ENCODE measurements around the gene AGAP3.

The AGAP3 gene

DNA sequence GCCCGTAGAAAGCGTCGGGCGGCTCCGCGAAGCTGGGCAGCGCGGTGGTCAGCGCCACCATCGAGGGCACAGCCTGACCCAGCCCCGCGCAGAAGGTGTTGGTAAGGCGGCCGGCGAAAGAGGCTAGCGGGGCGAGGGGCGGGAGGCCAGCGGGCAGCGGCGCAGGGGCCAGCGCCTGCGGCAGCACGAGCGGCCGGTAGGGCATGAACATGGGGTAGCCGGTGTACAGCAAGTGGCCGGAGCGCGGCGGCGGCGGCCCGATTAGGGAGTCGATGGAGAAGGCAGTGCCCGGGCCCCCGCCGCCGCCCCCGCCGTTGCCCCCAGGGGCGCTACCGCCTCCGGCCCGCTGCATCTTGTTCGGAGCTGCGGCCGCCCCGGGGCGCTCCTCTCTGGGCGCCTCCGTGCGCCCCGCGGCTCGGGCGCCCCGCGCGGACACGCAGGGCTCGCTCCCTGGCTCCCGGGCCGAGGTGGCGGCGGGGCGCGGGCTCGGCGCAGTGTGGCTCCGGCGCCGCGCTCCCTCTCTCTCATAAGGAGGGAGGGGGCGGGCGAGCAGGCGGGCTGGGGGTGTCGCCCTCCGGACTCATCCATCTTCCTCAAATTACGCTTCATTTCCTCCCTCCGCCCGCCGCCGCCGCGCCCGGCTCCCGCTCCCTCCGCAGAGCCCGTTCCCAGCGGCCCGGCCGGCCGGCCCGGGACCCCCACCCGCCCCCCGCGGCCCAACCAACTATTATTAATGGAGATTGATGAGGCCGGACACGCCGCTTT, 81.1 kb downstream of the AGAP3 start, which contains the start of gene GBX1:
GBX1 (minus strand) TSS at position 498 of the 765 bp plus-strand sequence; CDS start at position 352, 146 bp downstream.
- Mint-ChIP-seq H3K27me3 (peaks cover 29 to 52% of the 10 kb centered on the region in 2 donors), H3K36me3 (no peaks in the 10 kb centered on the region), H3K4me1 (peaks cover 11 to 21% of the 10 kb centered on the region in 2 donors), H3K27ac (no peak within 1 kb of the TSS), H3K4me3 (peak within 1 kb of the TSS; percentile 58 to 75), H3K9me3 (no peaks in the 10 kb centered on the region)
- peak; percentile 41 to 50 for ATAC-seq (replicated peaks)
- DNase-seq, result no peak

DNA sequence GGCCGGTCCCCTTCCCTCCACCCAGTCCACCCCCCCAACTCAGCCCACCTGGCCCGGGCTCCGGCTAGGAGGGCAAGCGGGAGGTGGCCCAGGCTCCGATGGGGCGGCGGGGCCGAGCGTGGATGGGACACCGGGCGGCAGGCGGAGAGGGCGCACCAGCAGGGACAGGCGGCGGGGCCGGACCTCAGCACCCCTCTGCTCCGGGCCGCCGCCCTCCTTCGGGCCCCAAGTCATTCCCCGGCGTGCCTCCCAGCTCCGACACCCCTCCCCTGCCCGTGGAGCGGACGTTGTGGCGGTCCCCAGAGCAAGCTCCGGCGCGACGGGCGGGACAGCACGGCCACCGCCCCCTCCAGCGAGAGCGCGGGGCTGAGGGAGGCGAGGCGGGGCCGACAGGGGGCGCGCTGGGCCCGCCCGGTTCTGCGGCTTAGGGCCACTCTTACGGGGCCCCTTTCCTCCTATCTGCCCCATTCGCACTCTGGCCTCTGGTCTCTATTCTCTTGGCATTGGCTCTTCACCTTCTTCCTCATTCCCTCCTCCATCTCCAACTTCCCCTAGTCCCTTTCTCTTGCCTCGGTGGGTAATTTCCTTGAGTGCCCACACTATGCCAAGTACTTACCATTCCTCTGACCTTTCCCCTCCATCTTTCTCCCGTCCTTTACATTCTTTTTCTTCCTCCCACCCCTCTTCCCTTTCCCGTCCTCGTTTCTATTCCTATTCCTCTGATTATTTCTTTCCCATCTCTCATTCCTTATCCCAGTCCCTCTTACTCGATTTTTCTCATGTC, 81.9 kb downstream of the AGAP3 start:
- no peak for DNase-seq
- no peaks in the 10 kb centered on the region for H3K9me3 Mint-ChIP-seq
- peaks cover 37 to 60% of the 10 kb centered on the region in 2 donors for H3K27me3 Mint-ChIP-seq
- H3K4me3 Mint-ChIP-seq, result peak overlapping the region; percentile 24 to 75
- peaks cover 16 to 25% of the 10 kb centered on the region in 2 donors for H3K4me1 Mint-ChIP-seq
- no peak overlapping the region for H3K27ac Mint-ChIP-seq
- H3K36me3 Mint-ChIP-seq, result peaks cover 0 to 3% of the 10 kb centered on the region in 2 donors
- peak; percentile 78 to 79 for ATAC-seq (replicated peaks)

DNA sequence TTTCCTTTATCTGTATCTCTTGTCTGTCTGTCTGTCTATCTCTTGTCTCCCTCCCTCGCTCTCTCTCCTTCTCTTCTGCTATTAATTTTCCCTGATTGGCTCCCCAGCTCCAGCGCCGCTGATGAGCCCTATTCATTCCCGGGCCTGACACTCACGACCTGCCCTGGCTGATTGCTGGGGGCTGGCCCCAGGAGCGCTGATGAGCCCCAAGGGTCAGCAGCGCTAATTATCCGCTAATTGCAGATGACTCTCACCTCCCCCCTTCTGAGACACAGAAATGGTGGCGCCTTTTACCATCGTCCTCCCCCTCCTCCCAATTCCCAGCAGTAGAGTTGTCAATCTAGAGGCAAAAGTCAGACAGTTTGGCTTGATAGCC, 82.5 kb downstream of the AGAP3 start:
- peaks cover 16 to 25% of the 10 kb centered on the region in 2 donors for H3K4me1 Mint-ChIP-seq
- DNase-seq (no peak), ATAC-seq (replicated peaks) (no peak)
- H3K36me3 Mint-ChIP-seq, result peaks cover 0 to 3% of the 10 kb centered on the region in 2 donors
- peak overlapping the region; percentile 24 to 75 for H3K4me3 Mint-ChIP-seq
- no peaks in the 10 kb centered on the region for H3K9me3 Mint-ChIP-seq
- H3K27me3 Mint-ChIP-seq, result peaks cover 43 to 64% of the 10 kb centered on the region in 2 donors
- H3K27ac Mint-ChIP-seq, result no peak overlapping the region

DNA sequence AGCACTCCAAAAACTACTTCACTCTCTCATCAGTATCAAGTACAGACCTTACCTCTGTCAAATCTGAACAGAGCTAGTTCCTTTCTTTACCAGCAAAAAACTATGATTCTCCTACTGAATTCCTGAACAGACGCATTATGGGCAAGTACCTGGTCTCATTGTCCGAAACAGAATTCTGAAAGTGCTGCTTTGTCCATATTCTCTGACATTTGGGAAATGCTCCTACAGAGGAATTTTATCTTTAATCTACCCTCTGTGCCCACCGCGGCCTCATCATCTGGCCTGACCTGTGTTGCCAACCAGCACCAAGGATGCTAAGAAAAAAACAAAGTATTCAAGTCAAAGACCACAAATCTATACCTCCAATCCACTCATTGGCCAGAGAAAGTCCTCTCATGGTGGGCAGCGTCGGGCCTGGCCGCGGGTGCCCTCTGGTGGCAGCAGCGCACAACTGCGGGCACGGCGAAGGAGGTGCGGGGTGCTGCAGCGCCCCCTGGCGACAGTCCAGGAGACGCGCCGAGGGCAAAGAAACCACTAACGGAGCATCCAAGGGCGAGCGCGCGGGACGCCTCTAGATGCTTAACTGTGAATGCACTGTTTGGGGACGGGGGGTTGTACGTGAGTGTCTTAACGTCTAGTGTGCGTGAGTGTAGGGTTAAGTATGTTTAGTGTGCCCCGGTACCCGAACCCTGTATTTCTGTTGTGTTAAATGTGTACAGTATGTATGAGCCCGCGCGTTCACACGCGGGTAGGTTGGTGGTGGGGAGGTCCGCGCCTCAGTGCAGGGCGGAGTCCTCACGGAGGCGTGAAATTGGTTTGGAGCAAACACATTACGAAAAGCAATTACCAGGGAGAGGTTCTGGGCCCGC, 86.2 kb downstream of the AGAP3 start:
- peaks cover 3% of the 10 kb centered on the region in 2 donors for H3K36me3 Mint-ChIP-seq
- H3K9me3 Mint-ChIP-seq, result peaks cover 0 to 2% of the 10 kb centered on the region in 2 donors
- ATAC-seq (replicated peaks) (peak; percentile 72 to 76), DNase-seq (peak; percentile 60)
- no peak overlapping the region for H3K4me3 Mint-ChIP-seq
- peak overlapping the region; percentile 17 for H3K27ac Mint-ChIP-seq
- H3K27me3 Mint-ChIP-seq, result peaks cover 63 to 81% of the 10 kb centered on the region in 2 donors
- peaks cover 13 to 15% of the 10 kb centered on the region in 2 donors for H3K4me1 Mint-ChIP-seq

DNA sequence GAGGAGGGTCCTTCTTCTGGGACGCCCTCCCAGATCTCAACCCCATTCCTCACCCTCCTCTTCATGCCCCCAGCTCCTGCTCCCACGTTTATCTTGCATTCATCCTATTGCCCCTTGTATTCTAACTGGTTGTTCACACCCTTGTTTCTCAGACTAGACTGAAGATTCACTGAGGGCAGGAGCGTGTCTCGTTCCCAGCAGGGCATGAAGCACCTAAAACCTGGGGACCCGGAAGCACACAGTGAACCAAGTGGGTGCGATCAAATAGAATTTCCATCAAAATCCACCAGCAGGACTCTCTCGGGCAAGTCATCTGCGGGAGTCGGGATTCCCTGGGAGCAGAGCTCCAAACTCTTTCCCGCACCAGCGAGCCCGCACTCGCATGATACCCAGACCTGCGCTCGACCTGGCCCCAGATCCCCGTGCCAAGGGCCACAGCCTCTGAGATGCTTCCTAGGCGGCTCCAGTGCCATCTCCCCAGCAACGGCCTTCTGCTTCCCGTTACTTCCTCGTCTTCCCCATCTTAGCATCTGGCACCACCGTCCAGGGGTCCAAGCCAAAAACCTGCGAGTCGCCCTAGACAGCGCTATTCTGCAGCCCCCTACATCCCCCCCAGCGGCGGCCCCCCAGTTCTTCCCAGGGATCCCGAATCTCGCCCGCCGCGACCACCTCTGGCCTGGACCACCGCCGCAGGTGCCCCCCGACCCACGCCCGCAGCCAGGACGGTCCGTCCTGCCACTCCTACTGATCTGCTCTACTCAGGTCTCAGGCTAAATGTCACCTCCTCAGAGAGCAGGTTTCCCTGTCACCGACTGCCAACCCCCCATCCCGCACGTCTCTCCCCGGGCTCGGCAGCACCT, 87.3 kb downstream of the AGAP3 start:
- Mint-ChIP-seq H3K9me3 (peaks cover 0 to 2% of the 10 kb centered on the region in 2 donors), H3K27ac (no peak overlapping the region), H3K4me3 (no peak overlapping the region), H3K36me3 (peaks cover 3% of the 10 kb centered on the region in 2 donors), H3K4me1 (peaks cover 9 to 10% of the 10 kb centered on the region in 2 donors), H3K27me3 (peaks cover 61 to 85% of the 10 kb centered on the region in 2 donors)
- no peak for ATAC-seq (replicated peaks)
- no peak for DNase-seq

DNA sequence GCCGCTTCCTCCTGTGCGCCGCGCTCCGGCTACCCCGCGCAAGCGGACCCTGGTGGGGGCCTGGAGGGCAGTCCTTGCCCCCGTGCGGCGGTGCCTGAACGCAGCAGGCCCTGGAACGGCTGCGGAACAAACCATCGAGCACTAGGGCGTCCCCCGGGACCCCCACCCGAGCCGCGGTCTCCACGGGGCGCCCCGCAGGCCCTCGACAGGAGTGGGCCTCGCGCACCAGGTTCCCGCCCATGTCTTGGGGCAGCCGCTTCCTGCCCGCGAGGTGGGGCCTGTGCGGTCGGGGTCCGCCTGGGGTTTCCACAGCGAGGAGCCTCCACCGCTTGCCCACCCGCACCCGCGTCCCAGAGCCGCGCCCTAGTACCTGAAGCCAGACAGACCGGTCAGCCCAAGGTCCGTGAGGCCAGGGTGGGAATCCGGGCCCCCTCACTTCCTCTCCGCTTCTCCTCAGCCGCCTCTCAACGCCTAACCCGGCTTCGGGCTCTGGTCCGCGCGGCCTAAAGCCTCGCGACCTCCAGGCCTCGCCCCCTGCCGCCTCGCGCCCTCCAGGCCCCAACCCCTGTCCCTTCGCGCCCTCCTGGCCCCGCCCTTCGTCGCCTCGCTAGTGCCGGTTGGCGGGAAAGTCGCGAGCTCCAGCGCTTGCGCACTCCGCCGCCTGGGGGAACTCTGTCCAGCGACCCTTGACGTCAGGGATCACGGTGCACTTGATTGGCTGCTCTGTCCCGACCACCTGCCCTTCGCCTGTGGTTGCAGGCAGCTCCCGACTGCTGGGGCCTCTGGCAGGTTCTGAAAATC, 88.2 kb downstream of the AGAP3 start:
- peaks cover 3% of the 10 kb centered on the region in 2 donors for H3K36me3 Mint-ChIP-seq
- H3K9me3 Mint-ChIP-seq, result peaks cover 0 to 2% of the 10 kb centered on the region in 2 donors
- H3K27ac Mint-ChIP-seq, result no peak overlapping the region
- DNase-seq (no peak), ATAC-seq (replicated peaks) (peak in 1 of 2 donors; percentile 36)
- H3K27me3 Mint-ChIP-seq, result peaks cover 60 to 83% of the 10 kb centered on the region in 2 donors
- peaks cover 6 to 8% of the 10 kb centered on the region in 2 donors for H3K4me1 Mint-ChIP-seq
- no peak overlapping the region for H3K4me3 Mint-ChIP-seq

DNA sequence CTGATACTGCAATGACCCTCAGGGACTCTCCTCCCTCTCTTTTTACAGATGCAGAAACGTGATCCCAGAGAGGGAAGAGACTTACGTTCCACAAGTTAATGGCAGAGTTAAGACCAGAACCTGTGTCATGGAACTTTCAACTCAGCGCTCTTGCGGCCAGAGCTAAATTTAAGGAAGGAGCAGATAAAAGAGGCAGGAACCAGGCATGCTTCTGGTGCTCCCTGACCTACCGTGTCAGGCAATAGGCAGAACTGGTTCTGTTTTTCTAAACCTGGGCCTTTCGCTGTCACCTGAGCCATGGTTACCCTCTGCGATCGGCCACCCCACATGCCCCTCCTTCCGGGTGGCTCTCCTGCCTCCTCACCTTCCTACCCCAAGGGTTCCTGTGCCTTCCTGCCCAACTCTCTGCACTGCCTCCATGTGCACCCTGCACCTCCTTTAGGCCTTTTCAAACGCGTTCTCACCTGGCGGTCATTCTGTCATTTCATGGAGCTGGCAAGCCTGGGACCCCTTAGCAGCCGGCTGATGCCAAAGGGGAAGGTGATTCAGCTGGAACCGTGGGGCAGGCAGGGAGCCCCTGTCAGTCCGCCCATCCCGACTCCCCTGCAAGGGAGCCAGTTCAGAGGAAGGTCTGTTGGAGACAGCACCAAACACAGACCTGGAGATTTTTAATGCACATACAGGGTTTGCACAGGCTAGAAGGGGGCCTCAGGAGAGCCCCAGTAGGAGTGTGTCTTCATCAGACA, 88.9 kb downstream of the AGAP3 start:
- H3K27me3 Mint-ChIP-seq, result peaks cover 61 to 84% of the 10 kb centered on the region in 2 donors
- ATAC-seq (replicated peaks) (peak in 1 of 2 donors; percentile 6), DNase-seq (no peak)
- peaks cover 0 to 2% of the 10 kb centered on the region in 2 donors for H3K9me3 Mint-ChIP-seq
- H3K36me3 Mint-ChIP-seq, result peaks cover 3% of the 10 kb centered on the region in 2 donors
- H3K4me3 Mint-ChIP-seq, result no peak overlapping the region
- no peak overlapping the region for H3K27ac Mint-ChIP-seq
- H3K4me1 Mint-ChIP-seq, result peaks cover 6 to 8% of the 10 kb centered on the region in 2 donors

DNA sequence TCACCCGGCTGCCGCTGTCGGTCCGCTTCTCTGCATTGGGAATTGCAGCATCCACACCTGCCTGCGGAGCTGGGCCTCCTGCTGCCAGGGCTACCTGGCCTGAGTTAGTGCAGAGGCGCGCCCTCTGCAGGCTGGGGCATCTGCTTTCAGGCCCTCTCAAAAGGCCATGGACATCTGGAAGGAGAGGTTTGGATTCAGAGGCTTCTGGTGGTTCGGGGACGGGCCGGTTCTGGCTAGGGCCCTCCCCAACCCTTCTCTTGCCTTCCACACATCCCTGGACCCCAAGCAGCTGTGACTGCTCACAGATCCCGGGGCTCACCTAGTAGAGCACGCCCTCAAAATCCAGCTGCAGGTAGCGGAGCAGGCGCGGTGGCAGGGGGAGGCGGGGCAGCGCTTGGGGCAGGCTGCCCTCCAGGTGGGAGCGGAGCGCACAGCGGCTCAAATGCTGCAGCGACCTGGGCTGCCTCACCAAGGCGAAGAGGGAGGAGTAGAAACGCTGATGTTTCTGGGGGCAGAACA, 89.6 kb downstream of the AGAP3 start:
- Mint-ChIP-seq H3K9me3 (peaks cover 0 to 2% of the 10 kb centered on the region in 2 donors), H3K4me1 (peaks cover 6 to 8% of the 10 kb centered on the region in 2 donors), H3K4me3 (no peak overlapping the region), H3K27me3 (peaks cover 66 to 87% of the 10 kb centered on the region in 2 donors), H3K36me3 (peaks cover 3% of the 10 kb centered on the region in 2 donors), H3K27ac (no peak overlapping the region)
- ATAC-seq (replicated peaks), result no peak
- DNase-seq, result no peak

DNA sequence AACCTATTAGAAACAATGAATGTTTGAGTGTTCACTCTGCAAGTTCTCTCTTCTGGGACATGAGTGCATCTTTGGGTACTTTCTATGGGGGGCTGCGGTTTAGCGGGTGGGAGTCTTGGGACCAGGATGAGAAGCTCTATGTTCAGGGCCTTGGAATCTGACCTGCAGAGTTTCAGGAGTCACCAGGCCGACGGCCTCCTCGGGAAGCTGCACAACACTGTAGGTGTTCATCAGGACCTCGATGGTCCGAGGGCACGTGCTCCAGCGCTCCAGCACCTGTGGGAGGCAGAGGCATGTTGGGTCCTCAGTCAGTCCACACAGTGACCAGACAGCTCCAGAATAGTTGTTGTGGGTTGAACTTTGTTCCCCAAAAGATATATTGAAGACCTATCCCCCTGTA, 90.1 kb downstream of the AGAP3 start:
- H3K4me3 Mint-ChIP-seq, result no peak overlapping the region
- peaks cover 0 to 2% of the 10 kb centered on the region in 2 donors for H3K9me3 Mint-ChIP-seq
- peaks cover 3% of the 10 kb centered on the region in 2 donors for H3K36me3 Mint-ChIP-seq
- ATAC-seq (replicated peaks) (no peak), DNase-seq (no peak)
- peaks cover 60 to 83% of the 10 kb centered on the region in 2 donors for H3K27me3 Mint-ChIP-seq
- H3K27ac Mint-ChIP-seq, result no peak overlapping the region
- peaks cover 6 to 8% of the 10 kb centered on the region in 2 donors for H3K4me1 Mint-ChIP-seq

DNA sequence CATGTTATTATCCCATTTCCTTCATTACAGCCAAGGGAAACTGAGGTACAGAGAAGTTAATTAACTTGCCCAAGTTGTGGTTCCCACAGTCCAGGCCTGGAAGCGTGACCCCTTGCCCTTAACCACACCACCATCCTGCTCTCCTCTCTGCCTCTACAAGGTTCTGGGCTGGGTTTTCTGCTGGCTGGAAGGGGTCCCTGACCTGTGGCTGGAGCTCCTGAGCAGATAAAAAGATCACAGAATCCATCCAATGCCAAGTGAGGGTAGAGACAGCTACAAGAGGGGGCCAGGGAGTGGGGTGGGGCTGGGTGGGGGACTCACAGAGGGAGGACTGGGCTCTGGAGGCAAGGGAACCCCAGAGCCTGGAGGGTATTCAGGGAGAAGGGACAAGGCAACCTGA, 91.0 kb downstream of the AGAP3 start:
- H3K9me3 Mint-ChIP-seq, result peaks cover 0 to 2% of the 10 kb centered on the region in 2 donors

DNA sequence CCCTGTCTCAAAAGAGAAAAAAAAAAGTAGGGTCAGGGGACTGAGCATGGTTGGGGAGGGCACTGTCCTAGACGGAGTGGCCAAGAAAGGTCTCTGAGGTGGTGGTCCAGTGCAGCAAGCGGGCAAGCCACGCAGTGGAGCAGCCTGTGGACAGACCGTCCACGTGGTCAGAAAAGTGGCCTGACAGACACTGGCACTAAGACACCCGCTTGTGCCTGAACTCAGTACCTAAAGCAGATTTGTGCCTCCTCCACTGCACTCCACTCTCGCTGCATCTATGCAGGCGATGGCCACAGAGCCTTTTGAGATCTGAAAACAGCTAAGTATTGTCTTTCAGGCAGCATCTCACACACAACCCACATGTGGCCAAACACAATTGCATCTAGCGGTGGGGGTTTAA, 92.0 kb downstream of the AGAP3 start:
- no peak for ATAC-seq (replicated peaks)
- H3K4me3 Mint-ChIP-seq, result no peak overlapping the region
- no peak for DNase-seq
- H3K36me3 Mint-ChIP-seq, result peaks cover 0 to 3% of the 10 kb centered on the region in 2 donors
- peaks cover 0 to 2% of the 10 kb centered on the region in 2 donors for H3K9me3 Mint-ChIP-seq
- H3K27ac Mint-ChIP-seq, result no peak overlapping the region
- peaks cover 54 to 75% of the 10 kb centered on the region in 2 donors for H3K27me3 Mint-ChIP-seq
- H3K4me1 Mint-ChIP-seq, result no peaks in the 10 kb centered on the region

More for the DNA sequence above, 91.0 kb downstream of the AGAP3 start:
- ATAC-seq (replicated peaks) (no peak), DNase-seq (no peak)
- Mint-ChIP-seq H3K27me3 (peaks cover 63 to 83% of the 10 kb centered on the region in 2 donors), H3K36me3 (peaks cover 3% of the 10 kb centered on the region in 2 donors), H3K27ac (no peak overlapping the region), H3K4me1 (peaks cover 4 to 6% of the 10 kb centered on the region in 2 donors), H3K4me3 (no peak overlapping the region)

DNA sequence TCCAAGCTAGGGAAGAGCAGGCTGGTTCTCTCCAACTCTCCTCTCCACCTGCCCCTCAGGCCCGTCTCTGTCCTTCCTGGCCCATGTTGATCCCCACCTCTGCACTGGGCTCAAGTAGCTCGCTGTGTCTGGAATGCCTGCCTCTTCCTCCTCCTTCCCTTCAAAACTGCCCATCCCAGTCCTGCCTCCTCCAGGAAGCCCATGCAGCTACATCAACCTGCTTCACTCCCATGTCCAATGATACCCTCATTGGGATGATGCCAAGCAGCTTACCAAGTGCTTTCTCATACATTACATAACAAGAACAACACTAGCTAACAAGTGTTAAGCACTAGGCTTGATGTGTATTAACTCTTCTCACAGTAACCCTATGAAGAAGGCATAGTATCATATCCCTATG, 92.6 kb downstream of the AGAP3 start:
- H3K27ac Mint-ChIP-seq, result no peak overlapping the region
- DNase-seq, result no peak

More for the DNA sequence above, 92.6 kb downstream of the AGAP3 start:
- H3K9me3 Mint-ChIP-seq, result peaks cover 0 to 2% of the 10 kb centered on the region in 2 donors
- H3K4me1 Mint-ChIP-seq, result no peaks in the 10 kb centered on the region
- no peak overlapping the region for H3K4me3 Mint-ChIP-seq
- no peak for ATAC-seq (replicated peaks)
- H3K36me3 Mint-ChIP-seq, result peaks cover 0 to 3% of the 10 kb centered on the region in 2 donors
- peaks cover 48 to 71% of the 10 kb centered on the region in 2 donors for H3K27me3 Mint-ChIP-seq

All from stimulated activated naive B cell treated with anti-CD40 and anti-IgM and Interleukin-4, amounts not matched to agents 10 μg/mL and 1 μg/mL and 100 μg/mL, for 72 hours (primary cell).